Measurements from ENCODE around the gene SNRNP70.
A peak's percentile ranks its signal among the peaks of the same experiment; 100 is the strongest.
"Not testable (repeated sequence)": the region's sequence is repeated elsewhere in the genome, so short reads cannot be mapped to it uniquely, and the experiment has no call there.

Gene SNRNP70

GRCh38 chr19:49064768-49065611 is 20.3 kb upstream of the SNRNP70 start, which contains the start of gene NTF4:
Gene NTF4 (minus strand): TSS chr19:49064818. CDS start chr19:49061997, 2,821 bp downstream.
- DNase-seq, result peak; percentile 9

- DNase-seq, result no peak
Observed at GRCh38 chr19:49065905-49066512, 19.2 kb upstream of the SNRNP70 start.

DNA sequence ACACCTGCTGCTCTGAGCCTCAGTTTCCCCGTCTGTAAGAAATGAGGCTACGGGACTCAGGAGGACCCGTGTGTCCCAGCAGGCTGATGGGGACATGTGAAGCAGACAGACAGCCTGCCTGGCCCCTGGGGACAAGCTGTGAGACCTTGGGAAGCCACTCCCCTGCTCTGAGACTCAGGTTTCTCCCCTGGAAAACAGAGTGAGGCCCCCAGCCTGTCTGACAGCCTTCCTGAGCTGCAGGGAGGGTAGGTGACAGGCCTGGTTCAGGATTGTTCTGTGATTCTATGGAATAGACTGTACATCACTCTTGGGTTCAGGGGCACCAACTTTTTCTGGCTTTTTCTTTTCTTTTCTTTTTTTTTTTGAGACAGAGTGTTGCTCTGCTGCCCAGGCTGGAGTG is 17.7 kb upstream of the SNRNP70 start:
- no peak for DNase-seq

DNA sequence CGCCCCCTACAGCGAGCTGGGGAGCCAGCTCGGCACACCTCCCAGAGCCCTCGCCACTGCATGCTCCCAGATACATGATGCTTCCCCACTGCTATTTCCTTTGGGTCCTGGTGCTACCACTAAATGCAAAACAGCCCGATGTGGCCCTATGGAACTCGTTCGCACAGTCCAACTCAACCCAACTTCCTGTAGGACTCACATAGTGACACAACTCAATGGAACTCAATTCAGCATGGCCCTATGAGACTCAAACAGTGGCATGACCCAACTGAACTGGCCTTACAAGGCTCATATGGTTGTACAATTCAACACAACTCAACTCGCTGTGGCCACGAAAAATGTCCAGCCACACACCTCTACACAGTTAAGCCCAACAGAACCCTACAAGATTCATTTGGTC is 16.2 kb upstream of the SNRNP70 start:
- no peak for DNase-seq

GRCh38 chr19:49070416-49070815 is 14.8 kb upstream of the SNRNP70 start:
- no peak for DNase-seq

DNA sequence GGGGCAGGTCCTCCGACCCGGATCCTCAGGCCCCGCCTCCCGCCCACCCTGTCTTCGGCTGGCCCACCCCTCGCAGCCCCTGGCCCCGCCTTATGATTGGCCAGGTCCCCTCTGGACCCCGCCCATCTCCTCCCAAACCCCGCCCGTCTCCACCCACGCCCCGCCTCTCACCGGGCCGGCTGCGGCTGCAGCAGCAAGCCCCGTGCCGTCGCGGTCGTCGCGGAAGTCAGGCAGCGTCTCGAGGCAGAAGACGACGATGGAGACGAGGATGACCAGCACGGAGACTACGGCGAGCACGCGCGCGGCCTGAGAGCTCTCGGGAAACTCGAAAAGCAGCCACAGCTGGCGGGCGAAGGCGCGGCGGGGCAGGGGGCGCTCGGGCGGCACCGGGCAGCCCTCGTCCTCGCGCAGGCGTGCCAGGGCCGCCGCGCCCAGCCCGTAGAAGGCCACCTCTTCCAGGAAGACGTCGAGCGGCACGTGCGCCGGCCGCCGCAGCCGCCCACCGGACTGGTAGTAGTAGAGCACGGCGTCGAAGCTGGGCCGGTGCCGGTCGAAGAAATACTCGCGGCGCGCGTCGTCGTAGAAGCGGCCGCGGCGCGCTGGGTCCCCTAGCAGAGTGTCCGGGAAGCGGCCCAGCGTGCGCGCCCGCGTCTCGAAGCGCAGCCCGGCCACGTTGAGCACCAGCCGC is 13.2 kb upstream of the SNRNP70 start:
- DNase-seq, result no peak

DNA sequence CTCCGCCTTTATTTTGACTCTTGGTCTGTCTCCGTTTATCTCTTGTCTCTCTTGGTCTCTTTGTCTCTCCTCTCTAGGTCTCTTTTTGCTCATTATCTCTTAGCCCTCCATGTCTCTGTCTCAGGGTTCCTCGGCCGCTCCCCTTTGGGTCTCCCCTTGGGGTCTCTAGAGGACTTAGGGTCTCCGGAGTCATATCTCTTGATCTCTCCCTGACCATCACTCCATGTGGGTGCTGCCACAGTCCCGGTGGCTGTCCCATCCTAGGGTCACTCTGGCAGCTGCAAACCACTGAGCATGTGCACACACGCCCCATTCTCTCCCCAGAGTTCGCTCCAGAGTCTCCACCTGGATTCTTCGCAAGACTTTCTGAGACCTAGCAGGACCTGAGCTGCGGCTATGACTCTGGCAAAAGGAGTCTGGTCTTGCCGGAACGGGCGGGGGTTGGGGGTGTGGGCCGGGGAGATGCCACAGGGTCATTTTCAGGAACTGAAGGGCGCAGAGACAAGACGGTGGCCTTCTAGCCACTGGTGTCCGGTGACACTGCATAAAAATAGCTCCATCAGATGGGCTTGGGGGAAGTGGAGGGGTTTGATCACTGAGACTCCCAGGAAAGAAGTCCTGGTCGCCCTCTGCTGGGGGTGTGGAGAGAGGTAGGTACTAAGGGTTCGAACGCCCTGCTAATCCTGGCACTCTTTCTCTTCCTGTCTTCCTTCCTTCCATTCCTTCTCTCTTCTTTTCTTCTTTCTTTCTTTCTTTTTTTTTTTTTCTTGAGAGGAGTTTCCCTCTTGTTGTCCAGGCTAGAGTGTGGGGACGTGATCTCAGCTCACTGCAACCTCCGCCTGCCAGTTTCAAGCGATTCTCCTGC is 11.5 kb upstream of the SNRNP70 start:
- DNase-seq, result peak; percentile 17

- not testable (repeated sequence) for DNase-seq
Observed at GRCh38 chr19:49074869-49075268, 10.4 kb upstream of the SNRNP70 start.

- no peak for DNase-seq
Observed at GRCh38 chr19:49080392-49080791, 4.9 kb upstream of the SNRNP70 start.

DNA sequence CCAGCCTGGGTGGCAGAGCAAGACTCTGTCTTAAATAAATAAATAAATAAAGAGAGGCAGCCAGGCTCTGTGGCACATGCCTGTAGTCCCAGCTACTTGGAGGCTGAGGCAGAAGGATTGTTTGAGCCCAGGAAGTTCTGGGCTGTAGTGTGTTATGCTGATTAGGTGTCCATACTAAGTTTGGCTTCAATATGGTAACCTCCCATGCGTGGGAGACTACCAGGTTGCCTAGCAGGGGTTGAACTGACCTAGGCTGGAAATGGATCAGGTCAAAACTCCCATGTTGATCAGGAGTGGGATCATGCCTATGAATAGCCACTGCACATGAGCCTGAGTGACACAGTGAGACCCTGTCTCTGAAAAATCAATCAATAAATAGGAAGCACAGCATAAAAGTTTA is 4.0 kb upstream of the SNRNP70 start:
- DNase-seq, result no peak

DNA sequence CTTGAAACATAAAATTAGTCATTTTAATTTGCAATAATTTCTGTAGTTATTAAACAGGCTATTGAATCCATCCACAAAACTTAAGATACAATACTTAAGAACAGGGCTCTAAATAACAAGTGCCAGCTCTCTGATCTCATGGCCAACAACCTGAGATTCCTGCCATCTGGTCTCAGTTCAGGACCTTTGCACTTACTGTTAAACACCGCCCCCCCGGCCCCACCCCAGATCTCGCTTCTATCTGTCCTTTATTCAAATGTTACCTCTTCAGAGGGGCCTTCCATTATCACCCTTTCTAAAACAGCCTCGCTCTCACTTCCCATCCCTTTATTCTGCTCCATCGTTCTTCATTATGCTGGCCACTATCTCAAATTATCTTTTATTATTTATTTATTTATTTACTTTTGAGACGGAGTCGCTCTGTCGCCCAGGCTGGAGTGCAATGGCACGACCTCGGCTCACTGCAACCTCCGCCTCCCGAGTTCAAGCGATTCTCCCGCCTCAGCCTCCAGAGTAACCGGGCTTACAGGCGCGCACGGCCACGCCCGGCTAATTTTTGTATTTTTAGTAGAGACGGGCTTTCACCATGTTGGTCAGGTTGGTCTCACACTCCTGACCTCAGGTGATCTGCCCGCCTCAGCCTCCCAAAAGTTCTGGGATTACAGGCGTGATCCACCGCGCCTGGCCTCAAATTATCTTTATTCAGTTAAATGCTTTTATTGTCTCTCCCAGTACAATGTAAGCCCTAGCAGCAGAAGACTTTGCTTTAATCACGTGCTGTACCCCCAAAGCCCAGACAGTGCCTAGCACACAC is 838 bp upstream of the SNRNP70 start:
- no peak for DNase-seq

DNA sequence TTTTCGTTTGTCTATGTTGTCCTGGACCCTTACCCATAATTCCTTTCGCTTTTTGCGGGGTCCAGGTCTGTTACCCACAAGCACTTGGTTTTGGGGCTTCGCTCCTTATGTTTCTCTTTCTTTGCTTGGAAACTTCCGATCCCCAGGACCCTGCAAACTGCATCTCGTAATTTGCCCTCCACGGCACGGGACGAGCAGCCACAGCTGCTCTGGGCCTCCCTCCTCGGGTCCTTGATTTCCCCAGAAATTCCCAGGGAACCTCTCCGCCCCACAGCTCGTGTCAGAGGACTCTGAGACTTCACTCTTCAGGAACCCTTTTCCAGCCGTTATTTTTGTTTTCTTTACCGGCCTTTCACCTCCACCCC is 599 bp downstream of the SNRNP70 start:
- DNase-seq, result no peak

DNA sequence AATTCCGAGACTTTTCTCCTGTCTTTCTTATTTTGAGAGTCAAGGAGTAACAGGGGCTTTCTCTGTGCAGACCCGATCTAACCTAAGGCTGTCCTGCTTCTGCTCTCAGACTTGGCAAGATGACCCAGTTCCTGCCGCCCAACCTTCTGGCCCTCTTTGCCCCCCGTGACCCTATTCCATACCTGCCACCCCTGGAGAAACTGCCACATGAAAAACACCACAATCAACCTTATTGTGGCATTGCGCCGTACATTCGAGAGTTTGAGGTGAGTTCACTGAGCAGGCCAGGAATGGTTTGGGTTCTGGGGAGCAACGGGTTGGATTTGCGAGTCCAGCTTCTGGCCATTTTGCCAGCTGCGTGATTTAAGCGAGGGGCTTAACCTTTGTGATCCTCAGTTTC is 1.0 kb downstream of the SNRNP70 start:
- DNase-seq, result no peak

DNA sequence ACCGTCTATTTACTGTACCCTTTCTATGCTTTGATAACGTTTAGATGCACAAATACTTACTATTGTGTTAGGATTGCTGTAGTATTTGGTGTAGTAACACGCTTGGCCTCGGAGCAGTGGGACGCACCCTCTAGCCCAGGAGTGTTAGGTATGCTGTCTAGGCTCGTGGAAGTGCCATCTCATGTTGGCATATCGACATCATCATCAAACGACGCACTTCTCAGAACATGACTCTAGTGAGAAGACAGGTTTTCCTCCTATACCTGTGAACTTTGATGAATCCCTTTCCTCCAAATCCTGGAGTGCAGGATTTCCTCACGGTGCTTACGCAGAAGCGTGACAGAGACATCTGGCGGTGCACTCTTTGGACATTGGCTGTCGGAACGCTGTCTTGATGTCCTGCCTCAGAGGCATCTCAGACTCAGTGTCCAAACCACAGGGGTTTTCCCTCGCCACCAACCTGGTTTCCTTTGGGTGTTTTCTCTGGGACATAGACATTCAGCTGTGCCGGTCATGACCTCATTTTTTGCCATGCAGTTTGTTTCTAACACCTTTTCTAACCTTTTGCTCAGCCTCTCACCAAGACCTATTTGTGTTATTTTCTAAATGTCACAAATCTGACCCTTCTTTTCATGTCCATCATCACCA is 6.3 kb downstream of the SNRNP70 start:
- DNase-seq, result no peak

DNA sequence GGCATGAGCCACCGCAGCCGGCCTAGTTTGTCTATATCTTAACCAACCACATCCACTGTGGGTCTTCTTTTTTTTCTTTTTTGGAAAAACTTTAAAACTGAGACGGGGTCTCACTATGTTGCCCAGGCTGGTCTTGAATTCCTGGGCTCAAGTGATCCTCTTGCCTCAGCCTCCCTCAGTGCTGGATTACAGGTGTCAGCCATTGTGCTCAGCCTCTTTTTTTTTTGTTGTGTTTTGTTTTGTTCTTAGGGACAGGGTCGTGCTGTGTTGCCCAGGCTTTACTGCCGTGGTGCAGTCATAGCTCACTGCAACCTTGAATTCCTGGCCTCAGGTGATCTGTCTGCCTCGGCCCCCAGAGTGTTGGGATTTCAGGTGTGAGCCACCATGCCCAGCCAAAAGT is 7.4 kb downstream of the SNRNP70 start:
- no peak for DNase-seq

DNA sequence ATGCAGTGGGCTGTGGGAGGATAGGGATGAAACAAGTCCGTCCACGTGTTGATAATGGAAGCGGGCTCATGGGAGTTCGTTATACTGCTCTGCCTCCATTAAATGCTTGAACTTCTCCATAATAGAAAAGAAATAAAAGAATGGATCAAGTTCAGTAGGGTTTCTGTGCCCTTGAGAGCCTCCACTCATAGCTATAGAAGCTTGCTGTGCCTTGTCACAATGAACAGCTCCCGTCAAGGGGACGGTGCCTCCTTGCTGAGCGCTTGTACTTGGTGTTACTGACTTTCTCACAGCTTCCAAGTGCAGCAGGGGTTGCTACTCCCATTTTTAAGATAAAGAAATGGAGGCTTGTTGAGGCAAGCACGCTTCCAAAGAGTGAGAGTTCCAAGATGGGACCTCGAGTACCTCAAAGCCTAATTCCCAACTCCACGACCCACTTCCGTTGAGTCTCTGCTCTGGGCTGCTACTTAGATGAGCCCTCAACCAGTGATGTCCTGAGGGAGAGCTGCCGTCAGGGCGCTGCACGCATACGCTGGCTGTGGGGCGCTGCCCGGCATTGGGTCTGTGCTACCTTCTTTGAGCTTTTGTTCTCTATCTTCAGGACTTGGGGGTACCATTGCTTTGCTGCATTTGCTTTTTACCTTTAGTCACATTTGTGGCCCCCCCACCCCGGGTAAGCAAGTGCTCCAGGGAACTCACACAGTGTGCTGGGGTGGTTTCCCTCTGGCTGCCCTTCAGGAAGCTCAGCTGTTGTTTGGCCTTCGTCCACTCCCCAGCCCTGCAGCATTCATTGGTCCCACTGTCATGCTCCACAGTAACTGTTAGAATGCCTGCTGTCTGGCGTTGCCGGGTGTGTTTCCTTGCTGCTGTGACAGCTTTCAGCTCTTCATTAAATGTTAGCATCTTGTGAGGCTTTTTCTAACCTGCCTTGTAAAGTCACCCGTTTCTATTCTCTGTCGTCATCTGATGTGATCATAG is 9.5 kb downstream of the SNRNP70 start:
- no peak for DNase-seq

- DNase-seq, result peak; percentile 70
Observed at GRCh38 chr19:49097453-49098288, 12.4 kb downstream of the SNRNP70 start.

DNA sequence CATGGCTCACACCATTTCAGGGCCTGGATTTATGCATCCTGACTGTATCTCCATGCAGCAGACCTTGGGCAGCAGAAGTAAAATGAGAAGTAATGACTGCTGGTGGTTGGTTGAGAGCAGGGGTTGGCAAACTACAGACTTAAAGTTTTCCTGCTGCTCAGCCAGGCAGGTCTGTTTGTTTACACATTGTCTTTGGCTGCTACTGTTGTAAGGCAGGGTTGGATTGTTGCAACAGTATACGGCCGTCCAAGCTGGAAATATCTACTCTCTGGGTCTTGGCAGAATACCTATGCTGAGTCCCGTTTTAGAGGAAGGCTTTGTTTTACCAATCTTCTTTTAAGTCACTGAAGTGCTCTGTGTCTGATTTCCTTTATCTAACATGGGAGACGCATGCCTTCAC is 13.5 kb downstream of the SNRNP70 start:
- no peak for DNase-seq

GRCh38 chr19:49101160-49101559 is 15.9 kb downstream of the SNRNP70 start:
- no peak for DNase-seq

Measured in NCI-H510A treated with DMSO at 0.1 percent for 48 hours (cell line).